ENCODE data around the gene PHETA2. TPM values are rescaled to one million over a fixed set of nuclear protein-coding genes. Genes with fewer than 3 reads are reported as not detected.

The PHETA2 gene, protein sequence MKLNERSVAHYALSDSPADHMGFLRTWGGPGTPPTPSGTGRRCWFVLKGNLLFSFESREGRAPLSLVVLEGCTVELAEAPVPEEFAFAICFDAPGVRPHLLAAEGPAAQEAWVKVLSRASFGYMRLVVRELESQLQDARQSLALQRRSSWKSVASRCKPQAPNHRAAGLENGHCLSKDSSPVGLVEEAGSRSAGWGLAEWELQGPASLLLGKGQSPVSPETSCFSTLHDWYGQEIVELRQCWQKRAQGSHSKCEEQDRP
- total RNA-seq (2022; extraction: Qiagen RNA extraction) = not detected in 5 replicates

GRCh38 chr22:42074132-42074811, at the start of gene PHETA2:
Gene PHETA2, plus strand, starts transcription at chr22:42074248. Its CDS starts 3,046 bp downstream, at chr22:42077294.

DNA sequence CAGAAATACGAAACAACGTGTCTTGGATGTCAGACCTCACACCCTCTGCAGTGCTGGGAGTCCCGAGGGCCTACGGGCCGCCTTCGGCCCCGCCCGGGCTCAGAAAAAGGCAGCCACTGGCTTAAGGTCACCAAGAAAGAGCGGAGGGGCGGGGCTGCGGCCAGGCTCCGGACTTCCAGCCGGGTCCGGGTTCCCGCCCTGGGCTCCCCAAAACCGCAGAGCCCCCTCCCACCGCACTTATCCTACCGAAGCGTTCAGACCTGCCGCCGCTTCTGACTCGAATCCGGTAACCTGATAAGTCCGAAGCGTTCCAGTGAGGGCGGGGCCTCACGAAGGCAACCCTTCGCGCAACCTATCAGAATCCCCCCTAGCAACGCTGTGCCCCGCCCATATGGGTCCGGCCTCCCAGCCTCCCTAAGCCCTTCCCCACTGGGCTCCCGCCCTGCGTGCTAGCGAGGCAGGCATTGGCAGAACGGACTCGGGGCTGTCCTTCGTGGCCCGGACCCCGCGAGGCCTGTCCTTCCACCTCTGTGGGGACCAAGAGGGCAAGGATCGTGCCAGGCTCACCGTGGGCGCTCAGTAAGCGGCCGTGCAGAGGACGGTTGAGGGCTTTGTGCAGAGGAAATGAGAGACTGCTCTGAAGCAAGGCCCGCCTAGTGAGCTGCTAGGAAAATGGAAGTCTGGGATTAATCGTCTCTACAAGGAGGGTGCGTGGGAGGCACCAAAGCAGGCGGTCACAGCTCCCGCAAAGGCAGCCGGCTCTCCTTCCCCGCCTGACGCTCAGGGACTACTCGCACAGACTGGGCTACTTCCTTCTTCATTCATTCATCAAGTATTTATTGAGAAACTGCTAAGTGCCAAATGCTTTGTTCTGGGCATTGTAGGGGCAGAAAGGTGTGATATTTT, 3.3 kb upstream of the PHETA2 start, which contains the start of gene NAGA:
TSS of gene NAGA (minus strand) at position 296 of the 906 bp plus-strand sequence. CDS start 515 bp downstream, outside the sequence.

GRCh38 chr22:42079319-42080251, 5.5 kb downstream of the PHETA2 start, which contains the start of gene SMDT1:
Gene SMDT1, plus strand, starts transcription at chr22:42079700. Its CDS starts 69 bp downstream, at chr22:42079769.

GRCh38 chr22:42090596-42091454, 16.8 kb downstream of the PHETA2 start, which contains the start of gene NDUFA6:
Gene NDUFA6, minus strand, starts transcription at chr22:42090772. Its CDS starts 28 bp downstream, at chr22:42090744.

Other genes with a start within 250 kb of the PHETA2 start
- gene SREBF2, start 241.1 kb upstream of the PHETA2 start, total RNA-seq (2022; extraction: Qiagen RNA extraction) = 22.1 to 33.4 TPM (median 29.8 TPM) in 5 replicates
- 0.16 to 0.33 TPM (median 0.18 TPM) in 4 of 5 replicates, not detected in the other for gene SHISA8, start 159.2 kb upstream of the PHETA2 start, total RNA-seq (2022; extraction: Qiagen RNA extraction)
- 0.14 to 0.23 TPM (median 0.17 TPM) in 5 replicates for gene TNFRSF13C, start 147.4 kb upstream of the PHETA2 start, total RNA-seq (2022; extraction: Qiagen RNA extraction)
- 26.5 to 45.1 TPM (median 39.3 TPM) in 5 replicates for gene CENPM, start 127.1 kb upstream of the PHETA2 start, total RNA-seq (2022; extraction: Qiagen RNA extraction)
- gene SEPTIN3, start 104.8 kb upstream of the PHETA2 start, total RNA-seq (2022; extraction: Qiagen RNA extraction) = 1.0 to 1.4 TPM (median 1.2 TPM) in 5 replicates
- gene WBP2NL, start 75.5 kb upstream of the PHETA2 start, total RNA-seq (2022; extraction: Qiagen RNA extraction) = 0.05 to 0.21 TPM (median 0.06 TPM) in 3 of 5 replicates, not detected in the others
- 5.8 to 7.7 TPM (median 7.5 TPM) in 5 replicates for gene NAGA, start 3.4 kb upstream of the PHETA2 start, total RNA-seq (2022; extraction: Qiagen RNA extraction)
- 22.1 to 46.6 TPM (median 40.1 TPM) in 5 replicates for gene SMDT1, start 5.5 kb downstream of the PHETA2 start, total RNA-seq (2022; extraction: Qiagen RNA extraction)
- 62.9 to 68.3 TPM (median 67.0 TPM) in 5 replicates for gene NDUFA6, start 16.5 kb downstream of the PHETA2 start, total RNA-seq (2022; extraction: Qiagen RNA extraction)
- gene CYP2D6, start 56.6 kb downstream of the PHETA2 start, total RNA-seq (2022; extraction: Qiagen RNA extraction) = 0.43 to 0.61 TPM (median 0.52 TPM) in 5 replicates
- 11.6 to 15.2 TPM (median 13.5 TPM) in 5 replicates for gene TCF20, start 196.4 kb downstream of the PHETA2 start, total RNA-seq (2022; extraction: Qiagen RNA extraction)